NT2/D1 (cell line): ENCODE data around the gene LDLR.
"Not testable (repeated sequence)": the region's sequence is repeated elsewhere in the genome, so short reads cannot be mapped to it uniquely, and the experiment has no call there.

Experiments
- DNase-seq: peaks from one replicate; pipeline ENCODE4 v3.0.0-alpha.2; 2011; ENCODE audit warnings: low read depth, low spot score
- H3K27me3 ChIP-seq: 2 replicates; pipeline ENCODE4 v1.6.0; 2011; ENCODE audit warnings: mild to moderate bottlenecking; ENCODE audit not compliant: insufficient read length, insufficient read depth
- H3K36me3 ChIP-seq: 2 replicates; pipeline ENCODE4 v1.6.1; 2011; ENCODE audit warnings: mild to moderate bottlenecking, low read length, mixed read lengths; ENCODE audit not compliant: insufficient read depth, insufficient read length
- H3K4me1 ChIP-seq: 2 replicates; pipeline ENCODE4 v1.5.1; 2011; ENCODE audit not compliant: insufficient read depth, insufficient read length
- H3K4me3 ChIP-seq: 2 replicates; pipeline ENCODE4 v1.5.1; 2011; ENCODE audit warnings: low read depth; ENCODE audit not compliant: insufficient read length
- H3K9ac ChIP-seq: 2 replicates; pipeline ENCODE4 v1.6.0; 2011; ENCODE audit warnings: low read depth; ENCODE audit not compliant: insufficient read length
- H3K9me3 ChIP-seq: 2 replicates; pipeline ENCODE4 v1.5.1; 2011; ENCODE audit warnings: mild to moderate bottlenecking, low read length; ENCODE audit not compliant: insufficient read depth
- SUZ12 ChIP-seq: IDR thresholded peaks from 2 replicates; pipeline ENCODE4 v1.6.1; 2011; ENCODE audit not compliant: insufficient read length, insufficient read depth; ENCODE audit errors: extremely low read depth
- YY1 ChIP-seq: IDR thresholded peaks from 2 replicates; pipeline ENCODE4 v1.6.1; 2011; ENCODE audit not compliant: insufficient read length, insufficient read depth
- ZNF274 ChIP-seq: IDR thresholded peaks from 2 replicates; pipeline ENCODE4 v1.6.1; 2011; ENCODE audit warnings: mild to moderate bottlenecking, low read depth, low read length

LDLR gene

GRCh38 chr19:11073568-11073967 is 15.7 kb upstream of the LDLR start:
- Histone ChIP-seq H3K27me3 (no peaks in the 10 kb centered on the region), H3K9me3 (no peaks in the 10 kb centered on the region), H3K4me3 (no peak overlapping the region), H3K36me3 (no peaks in the 10 kb centered on the region), H3K9ac (no peak overlapping the region), H3K4me1 (peaks cover 9% of the 10 kb centered on the region)
- TF ChIP-seq SUZ12 = no peak
- DNase-seq = no peak

DNA sequence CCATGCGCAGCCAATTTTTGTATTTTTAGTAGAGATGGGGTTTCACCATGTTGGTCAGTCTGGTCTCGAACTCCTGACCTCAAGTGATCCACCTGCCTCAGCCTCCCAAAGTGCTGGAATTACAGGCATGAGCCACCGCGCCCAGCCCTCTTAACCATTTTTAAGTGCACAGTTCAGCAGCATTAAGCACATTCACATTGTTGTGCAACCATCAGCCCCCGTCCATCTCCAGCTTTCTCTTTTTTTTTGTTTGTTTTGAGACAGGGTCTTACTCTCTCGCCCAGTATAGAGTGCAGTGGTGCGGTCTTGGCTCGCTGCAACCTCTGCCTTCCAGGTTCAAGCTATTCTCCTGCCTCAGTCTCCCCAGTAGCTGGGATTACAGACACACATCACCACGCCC is 12.5 kb upstream of the LDLR start:
- not testable (repeated sequence) for H3K4me3 ChIP-seq, H3K36me3 ChIP-seq, H3K9ac ChIP-seq, H3K9me3 ChIP-seq, DNase-seq, H3K4me1 ChIP-seq, H3K27me3 ChIP-seq

- Histone ChIP-seq H3K4me1 (peaks cover 2% of the 10 kb centered on the region), H3K9ac (no peak overlapping the region), H3K36me3 (no peaks in the 10 kb centered on the region), H3K4me3 (no peak overlapping the region), H3K9me3 (no peaks in the 10 kb centered on the region), H3K27me3 (no peaks in the 10 kb centered on the region)
- DNase-seq = no peak
- TF ChIP-seq ZNF274 (no peak), YY1 (no peak), SUZ12 (no peak)
Observed at GRCh38 chr19:11078893-11079292, 10.4 kb upstream of the LDLR start.

DNA sequence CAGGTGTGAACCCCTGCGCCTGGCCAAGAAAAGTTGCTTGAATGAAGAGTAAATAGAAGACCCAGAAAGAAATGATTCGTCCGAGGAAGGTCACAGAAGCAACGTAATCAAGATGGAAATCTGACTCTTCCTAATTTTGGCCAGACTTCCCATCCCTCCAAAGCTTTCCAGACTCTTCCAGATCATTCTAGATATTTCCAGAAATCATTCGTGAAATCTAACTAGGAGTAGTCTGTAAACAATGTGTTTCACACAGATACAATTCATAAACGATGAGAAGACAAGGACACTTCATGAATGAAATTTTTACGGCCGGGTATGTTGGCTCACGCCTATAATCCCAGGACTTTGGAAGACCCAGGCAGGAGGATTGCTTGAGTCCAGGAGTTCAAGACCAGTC is 9.3 kb upstream of the LDLR start:
- Histone ChIP-seq H3K36me3 (no peaks in the 10 kb centered on the region), H3K4me3 (no peak overlapping the region), H3K27me3 (no peaks in the 10 kb centered on the region), H3K9ac (no peak overlapping the region), H3K9me3 (no peaks in the 10 kb centered on the region), H3K4me1 (peaks cover 2% of the 10 kb centered on the region)
- DNase-seq = no peak
- TF ChIP-seq ZNF274 (no peak), SUZ12 (no peak)

DNA sequence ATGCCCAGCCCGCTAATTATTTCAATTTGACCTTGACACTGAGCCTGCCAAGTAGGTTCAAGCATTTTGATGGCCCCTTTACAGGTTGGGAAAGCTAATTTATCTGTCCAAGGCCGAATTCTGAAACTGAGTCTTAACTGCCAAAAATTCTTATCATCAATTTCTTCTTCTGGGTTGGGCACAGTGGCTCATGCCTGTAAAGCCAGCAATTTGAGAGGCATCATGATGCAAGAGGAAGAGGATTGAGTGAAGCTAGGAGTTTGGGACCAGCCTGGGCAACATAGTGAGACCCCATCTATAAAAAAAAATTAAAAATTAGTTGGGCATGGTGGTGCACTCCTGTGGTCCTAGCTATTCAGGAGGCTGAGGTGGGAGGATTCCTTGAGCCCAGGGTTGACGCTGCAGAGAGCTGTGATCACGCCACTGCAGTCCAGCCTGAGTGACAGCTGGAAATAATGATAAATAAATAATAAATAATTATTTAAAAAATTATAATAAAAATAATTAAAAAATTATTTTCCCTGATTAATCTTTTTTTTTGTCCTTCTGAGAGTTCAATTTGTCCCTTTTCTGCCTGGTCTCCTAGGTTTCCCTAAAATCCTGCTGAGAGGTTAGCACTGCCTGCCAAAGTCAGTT is 1.3 kb upstream of the LDLR start:
- Histone ChIP-seq H3K9ac (peak overlapping the region; percentile 99), H3K27me3 (no peaks in the 10 kb centered on the region), H3K9me3 (no peaks in the 10 kb centered on the region), H3K36me3 (peaks cover 15% of the 10 kb centered on the region), H3K4me1 (no peaks in the 10 kb centered on the region), H3K4me3 (no peak overlapping the region)
- no peak for TF ChIP-seq YY1
- no peak for TF ChIP-seq SUZ12
- no peak for TF ChIP-seq ZNF274
- DNase-seq = no peak

DNA sequence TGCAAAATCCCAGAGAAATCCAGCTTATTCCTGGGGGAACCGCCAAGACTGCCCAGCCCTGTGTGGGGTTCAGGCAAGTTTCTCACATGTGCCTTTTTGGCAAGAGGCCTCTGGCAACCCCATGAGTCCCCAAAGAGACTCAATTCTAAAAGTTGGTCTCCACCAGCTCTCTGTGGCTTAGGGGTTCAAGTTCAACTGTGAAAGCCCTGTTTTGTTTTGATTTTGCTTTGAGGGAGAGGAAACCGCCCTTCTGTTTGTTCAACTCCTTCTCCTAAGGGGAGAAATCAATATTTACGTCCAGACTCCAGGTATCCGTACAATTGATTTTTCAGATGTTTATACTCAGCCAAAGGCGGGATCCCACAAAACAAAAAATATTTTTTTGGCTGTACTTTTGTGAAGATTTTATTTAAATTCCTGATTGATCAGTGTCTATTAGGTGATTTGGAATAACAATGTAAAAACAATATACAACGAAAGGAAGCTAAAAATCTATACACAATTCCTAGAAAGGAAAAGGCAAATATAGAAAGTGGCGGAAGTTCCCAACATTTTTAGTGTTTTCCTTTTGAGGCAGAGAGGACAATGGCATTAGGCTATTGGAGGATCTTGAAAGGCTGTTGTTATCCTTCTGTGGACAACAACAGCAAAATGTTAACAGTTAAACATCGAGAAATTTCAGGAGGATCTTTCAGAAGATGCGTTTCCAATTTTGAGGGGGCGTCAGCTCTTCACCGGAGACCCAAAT is 583 bp upstream of the LDLR start:
- H3K27me3 ChIP-seq = no peaks in the 10 kb centered on the region
- no peak for TF ChIP-seq YY1
- TF ChIP-seq ZNF274 = no peak
- TF ChIP-seq SUZ12 = no peak
- H3K9ac ChIP-seq = peak overlapping the region; percentile 99
- DNase-seq = no peak
- peak overlapping the region; percentile 99 for H3K4me3 ChIP-seq
- H3K36me3 ChIP-seq = peaks cover 21% of the 10 kb centered on the region
- H3K9me3 ChIP-seq = no peaks in the 10 kb centered on the region
- H3K4me1 ChIP-seq = peaks cover 1% of the 10 kb centered on the region

DNA sequence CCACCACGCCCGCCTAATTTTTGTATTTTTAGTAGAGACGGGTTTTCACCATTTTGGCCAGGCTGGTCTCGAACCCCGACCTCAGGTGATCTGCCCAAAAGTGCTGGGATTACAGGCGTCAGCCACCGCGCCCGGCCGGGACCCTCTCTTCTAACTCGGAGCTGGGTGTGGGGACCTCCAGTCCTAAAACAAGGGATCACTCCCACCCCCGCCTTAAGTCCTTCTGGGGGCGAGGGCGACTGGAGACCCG is 676 bp downstream of the LDLR start:
- DNase-seq, H3K27me3 ChIP-seq, H3K9me3 ChIP-seq: not testable (repeated sequence)
- Histone ChIP-seq H3K4me1 (peaks cover 11% of the 10 kb centered on the region), H3K36me3 (peaks cover 32% of the 10 kb centered on the region), H3K4me3 (peak overlapping the region; percentile 99), H3K9ac (peak overlapping the region; percentile 99)

DNA sequence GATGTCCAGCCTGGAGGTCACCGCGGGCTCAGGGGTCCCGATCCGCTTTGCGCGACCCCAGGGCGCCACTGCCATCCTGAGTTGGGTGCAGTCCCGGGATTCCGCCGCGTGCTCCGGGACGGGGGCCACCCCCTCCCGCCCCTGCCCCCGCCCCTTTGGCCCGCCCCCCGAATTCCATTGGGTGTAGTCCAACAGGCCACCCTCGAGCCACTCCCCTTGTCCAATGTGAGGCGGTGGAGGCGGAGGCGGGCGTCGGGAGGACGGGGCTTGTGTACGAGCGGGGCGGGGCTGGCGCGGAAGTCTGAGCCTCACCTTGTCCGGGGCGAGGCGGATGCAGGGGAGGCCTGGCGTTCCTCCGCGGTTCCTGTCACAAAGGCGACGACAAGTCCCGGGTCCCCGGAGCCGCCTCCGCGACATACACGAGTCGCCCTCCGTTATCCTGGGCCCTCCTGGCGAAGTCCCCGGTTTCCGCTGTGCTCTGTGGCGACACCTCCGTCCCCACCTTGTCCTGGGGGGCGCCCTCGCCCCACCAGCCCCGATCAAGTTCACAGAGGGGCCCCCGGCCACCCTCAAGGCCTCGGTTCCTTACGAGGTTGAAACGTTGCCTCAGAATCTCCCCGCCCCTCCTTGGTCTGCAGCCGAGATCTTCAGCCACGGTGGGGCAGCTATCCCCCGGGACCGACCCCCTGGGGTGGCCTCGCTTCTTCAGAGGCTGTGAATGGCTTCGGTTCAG is 1.2 kb downstream of the LDLR start:
- H3K27me3 ChIP-seq = no peaks in the 10 kb centered on the region
- peaks cover 37% of the 10 kb centered on the region for H3K36me3 ChIP-seq
- peaks cover 14% of the 10 kb centered on the region for H3K4me1 ChIP-seq
- peak overlapping the region; percentile 100 for H3K9ac ChIP-seq
- TF ChIP-seq SUZ12 (no peak), YY1 (no peak), ZNF274 (no peak)
- peak overlapping the region; percentile 99 for H3K4me3 ChIP-seq
- DNase-seq = peak; percentile 96
- no peaks in the 10 kb centered on the region for H3K9me3 ChIP-seq
